ENCODE measurements around the gene TGFBR1.
A peak's percentile ranks its signal among the peaks of the same experiment; 100 is the strongest.

The TGFBR1 gene

GRCh38 chr9:99106044-99106375, 1.1 kb downstream of the TGFBR1 start:
- no peak for DNase-seq
- H3K4me3 Mint-ChIP-seq, result peak overlapping the region; percentile 85
- H3K27ac Mint-ChIP-seq, result peak overlapping the region; percentile 44
- H3K9me3 Mint-ChIP-seq, result no peaks in the 10 kb centered on the region
- peaks cover 53% of the 10 kb centered on the region for H3K4me1 Mint-ChIP-seq
- peaks cover 20% of the 10 kb centered on the region for H3K36me3 Mint-ChIP-seq (ENCODE audit: low read depth)
- no peaks in the 10 kb centered on the region for H3K27me3 Mint-ChIP-seq (ENCODE audit: low read depth, poor library complexity)
- TF ChIP-seq CTCF (IDR thresholded peaks at IDR 0.05), result no peak

GRCh38 chr9:99107421-99107820, 2.5 kb downstream of the TGFBR1 start:
- DNase-seq, result no peak
- Mint-ChIP-seq H3K27ac (peak overlapping the region; percentile 6), H3K4me3 (peak overlapping the region; percentile 65), H3K9me3 (no peaks in the 10 kb centered on the region), H3K4me1 (peaks cover 62% of the 10 kb centered on the region), H3K27me3 (ENCODE audit: low read depth, poor library complexity) (no peaks in the 10 kb centered on the region), H3K36me3 (ENCODE audit: low read depth) (peaks cover 29% of the 10 kb centered on the region)
- TF ChIP-seq CTCF (IDR thresholded peaks at IDR 0.05), result no peak

GRCh38 chr9:99108131-99108530, 3.2 kb downstream of the TGFBR1 start:
- peak overlapping the region; percentile 5 for H3K27ac Mint-ChIP-seq
- H3K27me3 Mint-ChIP-seq (ENCODE audit: low read depth, poor library complexity), result no peaks in the 10 kb centered on the region
- TF ChIP-seq CTCF (IDR thresholded peaks at IDR 0.05), result no peak
- peaks cover 66% of the 10 kb centered on the region for H3K4me1 Mint-ChIP-seq
- no peak for DNase-seq
- H3K36me3 Mint-ChIP-seq (ENCODE audit: low read depth), result peaks cover 29% of the 10 kb centered on the region
- H3K9me3 Mint-ChIP-seq, result no peaks in the 10 kb centered on the region
- H3K4me3 Mint-ChIP-seq, result no peak overlapping the region

- Mint-ChIP-seq H3K27ac (no peak overlapping the region), H3K9me3 (no peaks in the 10 kb centered on the region), H3K4me3 (no peak overlapping the region), H3K36me3 (ENCODE audit: low read depth) (peaks cover 29% of the 10 kb centered on the region), H3K27me3 (ENCODE audit: low read depth, poor library complexity) (no peaks in the 10 kb centered on the region), H3K4me1 (peaks cover 55% of the 10 kb centered on the region)
- no peak for TF ChIP-seq CTCF (IDR thresholded peaks at IDR 0.05)
- DNase-seq, result no peak
These were observed 4.6 kb downstream of the TGFBR1 start for GRCh38 chr9:99109522-99109921.

- DNase-seq, result no peak
- Mint-ChIP-seq H3K4me1 (peaks cover 46% of the 10 kb centered on the region), H3K4me3 (no peak overlapping the region), H3K27ac (no peak overlapping the region), H3K9me3 (no peaks in the 10 kb centered on the region), H3K36me3 (ENCODE audit: low read depth) (peaks cover 34% of the 10 kb centered on the region), H3K27me3 (ENCODE audit: low read depth, poor library complexity) (peaks cover 3% of the 10 kb centered on the region)
- no peak for TF ChIP-seq CTCF (IDR thresholded peaks at IDR 0.05)
These were observed 8.0 kb downstream of the TGFBR1 start for GRCh38 chr9:99112750-99113413.

- H3K36me3 Mint-ChIP-seq (ENCODE audit: low read depth), result peaks cover 33% of the 10 kb centered on the region
- H3K9me3 Mint-ChIP-seq, result no peaks in the 10 kb centered on the region
- H3K27me3 Mint-ChIP-seq (ENCODE audit: low read depth, poor library complexity), result peaks cover 3% of the 10 kb centered on the region
- H3K4me1 Mint-ChIP-seq, result peaks cover 41% of the 10 kb centered on the region
- no peak overlapping the region for H3K27ac Mint-ChIP-seq
- no peak for DNase-seq
- H3K4me3 Mint-ChIP-seq, result no peak overlapping the region
- TF ChIP-seq CTCF (IDR thresholded peaks at IDR 0.05), result no peak
These were observed 8.6 kb downstream of the TGFBR1 start for GRCh38 chr9:99113414-99114048.

All from nephron progenitor cell (in vitro differentiated cells).